Neuronal stem cell (in vitro differentiated cells): ENCODE data around the gene TNFRSF4.

Source experiments
- DNase-seq: peaks from one replicate; pipeline ENCODE4 v3.0.0-alpha.2; 2013; ENCODE audit warnings: low spot score
- H2AFZ ChIP-seq: one replicate; pipeline ENCODE4 v1.6.1; 2013; ENCODE audit warnings: mild to moderate bottlenecking, low read length, inconsistent platforms
- H2AK5ac ChIP-seq: 2 replicates; pipeline ENCODE4 v1.6.1; 2013; ENCODE audit warnings: low read depth, mild to moderate bottlenecking, inconsistent platforms, low read length, moderate library complexity, mixed read lengths
- H2BK120ac ChIP-seq: 2 replicates; pipeline ENCODE4 v1.6.1; 2013; ENCODE audit warnings: low read depth, mild to moderate bottlenecking, inconsistent platforms, low read length, moderate library complexity, mixed read lengths
- H2BK12ac ChIP-seq: one replicate; pipeline ENCODE4 v1.6.1; 2013; ENCODE audit warnings: low read length, inconsistent platforms
- H2BK15ac ChIP-seq: 2 replicates; pipeline ENCODE4 v1.6.1; 2013; ENCODE audit warnings: mild to moderate bottlenecking, low read length, inconsistent platforms, mixed read lengths
- H2BK5ac ChIP-seq: one replicate; pipeline ENCODE4 v1.6.1; 2013; ENCODE audit warnings: inconsistent platforms, mild to moderate bottlenecking, low read length, moderate library complexity
- H3K14ac ChIP-seq: one replicate; pipeline ENCODE4 v1.6.1; 2013; ENCODE audit warnings: low read length, inconsistent platforms
- H3K18ac ChIP-seq: 2 replicates; pipeline ENCODE4 v1.6.1; 2013; ENCODE audit warnings: low read length, inconsistent platforms
- H3K23ac ChIP-seq: 2 replicates; pipeline ENCODE4 v1.6.1; 2013; ENCODE audit warnings: low read depth, mild to moderate bottlenecking, mixed read lengths, low read length, inconsistent platforms; ENCODE audit not compliant: poor library complexity
- H3K27ac ChIP-seq: replicated peaks from 3 replicates; pipeline ENCODE4 v1.5.1; 2013; ENCODE audit warnings: low read length, inconsistent platforms
- H3K27me3 ChIP-seq, 3 experiments: 2 replicates each; pipeline ENCODE4 v1.6.1; 2013; ENCODE audit warnings: low read length in 3 of 3, mild to moderate bottlenecking in 2 of 3, inconsistent platforms in 1 of 3, low read depth in 1 of 3, mixed read lengths in 1 of 3, moderate library complexity in 1 of 3; ENCODE audit not compliant: control insufficient read depth in 3 of 3, insufficient read depth in 3 of 3
- H3K36me3 ChIP-seq, 2 donors: replicated peaks in 1 of 2; 2 replicates each; pipeline ENCODE4 v1.6.1; 2013; ENCODE audit warnings: low read length in 2 of 2; ENCODE audit not compliant: control insufficient read depth in 2 of 2, insufficient read depth in 2 of 2
- H3K4ac ChIP-seq: 2 replicates; pipeline ENCODE4 v1.6.1; 2013; ENCODE audit warnings: inconsistent platforms, mild to moderate bottlenecking, low read length, moderate library complexity
- H3K4me1 ChIP-seq, 2 donors: 1 replicate in 1 of 2; 2 replicates in 1 of 2; pipeline ENCODE4 v1.6.1; 2013; ENCODE audit warnings: low read length in 2 of 2, low read depth in 1 of 2; ENCODE audit not compliant: control insufficient read depth in 2 of 2, insufficient read depth in 1 of 2
- H3K4me2 ChIP-seq: one replicate; pipeline ENCODE4 v1.6.1; 2013; ENCODE audit warnings: mild to moderate bottlenecking, low read length, inconsistent platforms; ENCODE audit not compliant: insufficient read depth, poor library complexity, severe bottlenecking
- H3K4me3 ChIP-seq, 2 donors: 2 replicates each; pipeline ENCODE4 v1.5.1; 2013; ENCODE audit warnings: low read length in 2 of 2, mild to moderate bottlenecking in 2 of 2, inconsistent platforms in 1 of 2, moderate library complexity in 1 of 2
- H3K79me1 ChIP-seq: one replicate; pipeline ENCODE4 v1.6.1; 2013; ENCODE audit warnings: low read depth, mild to moderate bottlenecking, inconsistent platforms, low read length, moderate library complexity
- H3K9ac ChIP-seq: one replicate; pipeline ENCODE4 v1.6.1; 2013; ENCODE audit warnings: mild to moderate bottlenecking, low read depth, low read length, inconsistent platforms; ENCODE audit not compliant: poor library complexity
- H3K9me3 ChIP-seq, 2 donors: replicated peaks in 1 of 2; 2 replicates each; pipeline versions ENCODE3 to v1.6.1; 2013; ENCODE audit warnings: low read length in 2 of 2, mild to moderate bottlenecking in 2 of 2, inconsistent platforms in 1 of 2, low read depth in 1 of 2, mixed read lengths in 1 of 2, moderate library complexity in 1 of 2; ENCODE audit not compliant: control insufficient read depth in 2 of 2, insufficient read depth in 1 of 2
- H4K8ac ChIP-seq: one replicate; pipeline ENCODE4 v1.6.1; 2013; ENCODE audit warnings: low read depth, mild to moderate bottlenecking, inconsistent platforms, low read length, moderate library complexity
- H4K91ac ChIP-seq: one replicate; pipeline ENCODE4 v1.6.1; 2013; ENCODE audit warnings: low read length, low read depth, mild to moderate bottlenecking, inconsistent platforms; ENCODE audit not compliant: poor library complexity
- WGBS, 2 donors: extraction: QIAGEN DNeasy Blood & Tissue Kit; methylation state at CpG; one replicate each; pipeline ENCODE4 v1.1.7; 2013; ENCODE audit warnings: missing lambda C conversion rate in 2 of 2, mixed read lengths in 1 of 2; ENCODE audit not compliant: insufficient read length in 2 of 2, insufficient replicate concordance in 1 of 2; ENCODE audit errors: extremely low coverage in 2 of 2; 5-methylcytosine and 5-hydroxymethylcytosine counted together

The TNFRSF4 gene

GRCh38 chr1:1181938-1182410 lies 32.0 kb downstream of the TNFRSF4 start:
- Histone ChIP-seq H3K4ac (no peak overlapping the region), H3K79me1 (peaks cover 5% of the 10 kb centered on the region), H2AFZ (peak overlapping the region; percentile 71), H3K23ac (peak overlapping the region; percentile 89), H4K91ac (no peak overlapping the region), H2BK12ac (no peak overlapping the region), H3K18ac (peak overlapping the region; percentile 89), H2BK5ac (peak overlapping the region; percentile 39), H4K8ac (peak overlapping the region; percentile 43), H2AK5ac (peak overlapping the region; percentile 96), H3K9ac (peak overlapping the region; percentile 44), H3K14ac (peak overlapping the region; percentile 84), H3K4me1 (peaks cover 3 to 6% of the 10 kb centered on the region in 2 donors), H3K36me3 (no peaks in the 10 kb centered on the region), H3K4me3 (no peak overlapping the region), H3K27me3 (peaks cover 0 to 15% (median under 1%) of the 10 kb centered on the region in 3 experiments), H3K9me3 (peaks cover 0 to under 1% of the 10 kb centered on the region in 2 donors), H2BK15ac (peak overlapping the region; percentile 94), H3K27ac (no peak overlapping the region), H2BK120ac (peak overlapping the region; percentile 76), H3K4me2 (no peak overlapping the region)
- WGBS, 2 donors = no CpG with 5 or more reads among the region's 21 CpGs
- DNase-seq = no peak

- H3K4me1 ChIP-seq = peaks cover 6% of the 10 kb centered on the region in 2 donors
- peak overlapping the region; percentile 96 for H2AK5ac ChIP-seq
- no peak overlapping the region for H3K27ac ChIP-seq
- peak overlapping the region; percentile 53 for H3K4ac ChIP-seq
- no peaks in the 10 kb centered on the region for H3K36me3 ChIP-seq
- peak overlapping the region; percentile 21 for H3K14ac ChIP-seq
- peak overlapping the region; percentile 71 for H2AFZ ChIP-seq
- H3K18ac ChIP-seq = peak overlapping the region; percentile 76
- H3K79me1 ChIP-seq = peaks cover 5% of the 10 kb centered on the region
- no peak overlapping the region for H2BK120ac ChIP-seq
- peak overlapping the region; percentile 75 for H2BK15ac ChIP-seq
- no CpG with 5 or more reads among the region's 26 CpGs for WGBS, 2 donors
- H3K4me2 ChIP-seq = no peak overlapping the region
- H2BK5ac ChIP-seq = peak overlapping the region; percentile 35
- no peak overlapping the region for H4K8ac ChIP-seq
- H3K27me3 ChIP-seq = peaks cover 0 to 21% (median 4%) of the 10 kb centered on the region in 3 experiments
- no peak overlapping the region for H4K91ac ChIP-seq
- peak overlapping the region; percentile 77 for H3K9ac ChIP-seq
- peaks cover 0 to 3% of the 10 kb centered on the region in 2 donors for H3K9me3 ChIP-seq
- DNase-seq = no peak
- H2BK12ac ChIP-seq = no peak overlapping the region
- H3K4me3 ChIP-seq = peak overlapping the region in 1 of 2 donors; percentile 64
- H3K23ac ChIP-seq = no peak overlapping the region
Observed at GRCh38 chr1:1181129-1181937, 32.6 kb downstream of the TNFRSF4 start.

- Histone ChIP-seq H2BK5ac (no peak overlapping the region), H3K9ac (peak overlapping the region; percentile 81), H3K36me3 (no peaks in the 10 kb centered on the region), H2AFZ (no peak overlapping the region), H3K9me3 (peaks cover 0 to 6% of the 10 kb centered on the region in 2 donors), H3K79me1 (peaks cover 6% of the 10 kb centered on the region), H3K4ac (no peak overlapping the region), H3K27ac (no peak overlapping the region), H4K8ac (no peak overlapping the region), H2AK5ac (peak overlapping the region; percentile 75), H3K18ac (peak overlapping the region; percentile 71), H3K27me3 (peaks cover 0 to 32% (median 10%) of the 10 kb centered on the region in 3 experiments), H3K14ac (peak overlapping the region; percentile 38), H2BK120ac (no peak overlapping the region), H3K4me1 (peaks cover 6 to 8% of the 10 kb centered on the region in 2 donors), H3K23ac (no peak overlapping the region), H2BK12ac (no peak overlapping the region), H4K91ac (no peak overlapping the region), H3K4me3 (no peak overlapping the region), H2BK15ac (peak overlapping the region; percentile 37), H3K4me2 (no peak overlapping the region)
- no peak for DNase-seq
- WGBS, 2 donors = no CpG with 5 or more reads among the region's 51 CpGs
Observed at GRCh38 chr1:1179983-1180861, 33.7 kb downstream of the TNFRSF4 start.
